IPS-NIHi7 (cell line): Measurements from ENCODE around the gene AMN.

Source experiments
- DNase-seq: peaks from one replicate; pipeline ENCODE4 v3.0.0; 2012; ENCODE audit warnings: mixed read lengths; ENCODE audit errors: extremely low spot score

AMN gene

DNA sequence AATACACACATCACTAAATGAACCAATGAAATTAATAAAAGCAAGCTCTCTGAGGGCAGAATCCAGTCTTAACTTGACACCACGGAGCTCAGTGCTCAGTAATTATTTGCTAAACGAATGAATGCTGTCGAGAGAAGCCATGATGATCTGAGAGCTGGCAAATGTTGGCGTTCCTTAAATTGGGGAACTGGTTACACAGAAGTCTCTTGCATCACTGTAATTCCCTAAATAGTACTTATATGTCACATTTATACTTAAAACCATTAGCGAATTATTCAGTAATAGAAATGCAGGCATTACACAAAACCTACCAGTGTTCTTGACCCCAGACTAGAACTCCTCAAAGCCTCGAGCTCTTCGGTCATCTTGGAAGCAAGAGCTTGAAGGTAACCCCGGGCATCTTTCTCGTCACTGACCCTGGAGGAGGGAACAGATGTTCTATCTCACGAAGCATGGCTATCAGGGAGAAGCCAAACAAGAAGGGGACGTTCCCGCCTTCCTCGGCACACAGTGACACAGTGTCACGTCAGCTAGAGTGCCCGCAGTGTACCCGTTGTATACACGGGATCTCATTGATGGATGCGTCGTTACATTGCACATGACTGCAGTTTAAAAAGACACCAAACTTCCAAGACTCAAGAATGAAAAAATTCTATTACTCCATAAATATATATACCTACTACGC is 43.6 kb downstream of the AMN start:
- DNase-seq = no peak

DNA sequence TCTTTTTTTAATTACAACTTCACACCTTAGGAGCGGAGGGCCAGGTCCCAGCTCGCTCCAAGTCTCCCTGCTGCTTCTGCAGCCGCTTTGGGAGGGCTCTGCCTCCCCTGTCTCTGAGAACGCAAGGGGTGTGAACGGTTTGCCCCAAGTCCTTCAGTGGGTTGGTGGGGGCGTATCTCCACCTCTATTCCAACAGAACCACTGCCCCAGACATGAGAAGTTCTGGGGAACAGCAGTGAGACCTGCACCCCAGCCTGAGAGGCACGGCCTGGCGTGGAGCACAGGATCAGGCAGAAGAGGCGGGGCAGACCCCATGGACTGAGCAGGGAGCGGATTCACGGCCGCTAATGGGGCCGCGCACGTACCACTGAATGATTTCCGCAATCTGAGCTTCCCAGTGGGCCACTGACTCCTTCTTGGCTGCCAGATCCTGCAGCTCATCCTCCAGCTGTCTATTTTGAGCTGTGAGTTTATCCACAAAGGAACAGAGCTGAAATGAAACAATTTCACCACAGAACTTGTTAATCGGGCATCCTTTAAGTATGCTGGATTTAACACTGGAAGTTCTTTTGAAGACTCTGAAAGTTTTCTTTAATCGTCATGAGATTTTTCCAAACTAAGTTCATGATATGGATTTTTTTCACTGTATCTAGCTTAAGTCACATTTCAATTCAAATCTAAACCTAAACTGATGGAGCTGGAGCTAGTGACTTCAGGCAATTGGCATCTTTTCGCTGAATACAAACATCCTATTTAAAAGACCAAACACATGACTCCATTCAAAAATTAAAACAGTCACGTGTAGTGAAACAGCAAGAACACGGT is 44.4 kb downstream of the AMN start:
- DNase-seq = no peak

DNA sequence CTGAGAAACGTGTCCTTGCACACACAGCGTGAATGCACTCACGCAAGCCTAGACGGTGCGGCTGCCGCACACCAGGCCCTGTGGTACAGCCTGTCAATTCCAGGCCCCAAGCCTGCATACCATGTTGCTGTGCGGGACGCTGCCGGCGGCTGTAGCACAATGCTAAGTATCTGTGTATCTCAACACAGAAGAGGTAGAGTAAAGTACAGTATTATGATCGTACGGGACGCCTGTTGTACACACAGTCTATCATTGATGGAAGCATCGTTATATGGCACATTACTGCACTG is 45.0 kb downstream of the AMN start:
- no peak for DNase-seq

DNA sequence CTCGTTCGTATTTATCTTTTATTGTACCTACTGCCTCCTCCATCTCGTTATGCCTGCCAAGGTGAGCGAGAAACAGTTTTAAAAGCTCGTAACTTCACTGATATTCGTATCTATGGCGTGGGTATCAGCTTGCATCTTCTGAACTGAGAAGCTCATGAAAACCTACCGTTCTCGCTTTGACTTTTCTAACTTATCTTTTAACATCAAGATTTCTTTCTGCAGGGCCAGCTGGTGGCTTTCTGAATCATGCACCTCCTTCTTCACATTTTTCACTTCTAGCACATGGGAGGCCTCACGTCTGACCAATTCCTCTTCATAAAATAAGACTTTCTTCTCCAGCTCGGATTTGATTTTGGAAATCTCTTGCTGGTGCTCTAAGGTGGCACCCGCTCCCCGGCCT is 45.8 kb downstream of the AMN start:
- DNase-seq = no peak

DNA sequence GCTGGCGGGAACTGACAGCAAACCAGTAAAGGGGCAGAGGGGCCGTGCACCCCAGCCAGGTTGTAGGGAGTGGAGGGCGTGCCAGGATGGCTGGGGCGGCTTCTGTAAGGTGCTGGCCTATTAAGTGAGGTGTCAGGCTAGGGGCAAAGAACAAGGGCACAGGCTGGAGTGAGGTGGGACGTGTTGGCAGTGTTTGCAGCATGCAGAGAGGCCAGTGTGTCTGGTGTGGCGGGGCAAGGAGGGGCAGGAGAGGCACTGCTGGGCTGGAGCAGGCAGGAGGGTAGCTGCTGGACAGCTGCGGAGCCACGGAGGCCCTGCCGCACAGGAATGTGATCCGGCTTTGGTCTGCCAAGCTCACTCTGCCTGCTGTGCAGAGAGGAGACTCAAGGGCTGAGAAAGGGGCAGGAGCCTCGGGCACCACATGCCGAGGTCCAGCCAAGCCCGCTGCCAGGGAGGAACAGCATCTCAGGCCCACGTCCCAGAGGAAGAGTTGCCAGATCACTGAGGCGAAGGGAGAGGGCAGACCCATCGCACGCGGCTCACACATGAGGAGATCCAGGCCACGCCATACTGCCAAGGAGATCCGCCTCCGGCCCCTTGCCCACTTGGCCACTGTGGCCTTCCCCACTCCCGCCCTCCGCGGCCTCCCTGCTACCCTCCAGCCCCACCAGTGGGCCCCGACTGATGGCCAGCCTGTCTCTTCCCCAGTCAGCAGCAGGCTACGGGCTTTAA is 46.8 kb downstream of the AMN start:
- no peak for DNase-seq

DNA sequence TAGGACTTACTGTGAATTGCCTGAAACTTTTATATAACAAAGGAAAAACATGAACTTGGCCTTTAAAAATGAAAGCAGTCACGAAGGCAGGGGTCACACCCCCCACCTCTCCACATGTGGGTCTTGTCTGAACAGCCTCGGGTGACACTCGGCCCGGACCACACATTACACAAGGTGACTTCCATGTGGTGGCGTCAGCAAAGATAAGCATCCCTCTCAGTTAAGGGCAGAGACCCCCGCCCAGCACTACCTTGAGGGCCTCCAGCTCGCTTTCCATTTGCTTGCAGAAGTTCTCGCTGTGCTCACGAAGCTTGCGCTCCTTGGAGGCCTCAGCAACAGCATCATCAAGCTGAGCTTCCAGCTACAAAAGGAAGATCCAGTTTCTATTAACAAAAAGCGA is 47.4 kb downstream of the AMN start:
- DNase-seq = no peak

DNA sequence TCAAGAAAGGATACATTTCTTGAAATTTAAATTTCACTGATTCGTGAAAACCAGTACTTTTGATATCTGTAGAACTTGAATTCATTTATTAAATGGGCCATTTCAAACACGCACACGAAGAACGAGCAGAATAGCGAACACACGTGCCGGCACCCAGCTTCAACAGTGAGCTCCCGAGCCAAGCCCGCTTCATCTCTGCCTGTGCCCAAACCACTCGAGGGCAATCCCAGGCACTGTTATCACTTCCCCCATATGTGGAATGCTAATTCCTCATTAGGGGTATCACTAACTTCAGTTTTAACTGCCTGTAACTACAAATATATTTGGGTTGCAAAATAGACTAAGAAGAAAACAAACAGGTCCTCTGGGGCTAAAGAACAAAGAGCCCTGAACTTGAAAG is 48.0 kb downstream of the AMN start:
- DNase-seq = no peak

DNA sequence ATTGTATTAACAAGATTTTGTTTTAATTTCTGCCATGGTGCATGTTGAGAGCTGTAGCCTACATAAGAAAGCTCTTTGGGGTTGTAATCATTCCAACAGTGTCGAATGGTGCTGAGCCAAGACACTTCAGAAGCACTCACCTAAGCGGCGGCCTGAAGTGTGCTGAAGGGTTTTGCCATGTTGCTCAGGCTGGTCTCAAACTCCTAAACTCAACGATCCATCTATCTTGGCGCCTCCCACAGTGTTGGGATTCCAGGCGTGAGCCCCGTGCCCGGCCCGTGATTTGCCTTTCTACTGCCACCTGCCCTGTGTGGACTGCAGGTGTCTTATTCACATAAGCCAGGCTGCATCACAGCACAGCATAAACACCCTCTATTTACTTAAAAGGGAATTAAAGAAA is 48.9 kb downstream of the AMN start:
- no peak for DNase-seq

DNA sequence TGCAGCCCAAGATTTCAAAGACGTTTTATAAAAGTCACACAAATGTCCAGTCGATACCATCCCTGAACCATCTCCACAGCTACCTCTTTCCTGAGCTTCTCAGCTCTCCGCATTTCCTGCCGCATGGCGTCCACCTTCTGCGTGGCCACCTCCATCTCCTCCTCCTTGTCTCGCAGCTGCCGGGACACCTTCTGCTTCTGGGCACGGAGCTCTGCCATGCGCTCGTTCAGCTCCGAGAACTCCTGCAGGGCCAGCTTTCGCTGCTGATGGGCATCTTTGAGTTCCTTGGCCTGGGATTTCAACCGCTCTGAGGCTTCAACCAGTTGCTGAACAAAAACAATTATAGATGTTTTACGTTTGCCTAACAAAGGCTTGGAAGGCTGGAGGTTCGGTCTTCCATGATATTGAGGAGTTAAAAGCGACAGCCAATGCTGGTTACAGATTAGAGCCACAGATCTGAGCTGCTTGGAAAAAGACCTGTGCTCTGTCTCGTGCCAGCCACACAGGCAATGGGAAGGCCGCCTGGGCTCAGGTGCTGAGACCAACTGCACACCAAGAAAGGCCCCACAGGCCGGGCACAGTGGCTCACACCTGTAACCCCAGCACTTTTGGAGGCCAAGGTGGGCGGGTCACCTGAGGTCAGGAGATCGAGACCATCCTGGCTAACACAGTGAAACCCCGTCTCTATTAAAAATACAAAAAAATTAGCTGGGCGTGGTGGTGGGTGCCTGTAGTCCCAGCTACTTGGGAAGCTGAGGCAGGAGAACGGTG is 49.6 kb downstream of the AMN start:
- DNase-seq = no peak

DNA sequence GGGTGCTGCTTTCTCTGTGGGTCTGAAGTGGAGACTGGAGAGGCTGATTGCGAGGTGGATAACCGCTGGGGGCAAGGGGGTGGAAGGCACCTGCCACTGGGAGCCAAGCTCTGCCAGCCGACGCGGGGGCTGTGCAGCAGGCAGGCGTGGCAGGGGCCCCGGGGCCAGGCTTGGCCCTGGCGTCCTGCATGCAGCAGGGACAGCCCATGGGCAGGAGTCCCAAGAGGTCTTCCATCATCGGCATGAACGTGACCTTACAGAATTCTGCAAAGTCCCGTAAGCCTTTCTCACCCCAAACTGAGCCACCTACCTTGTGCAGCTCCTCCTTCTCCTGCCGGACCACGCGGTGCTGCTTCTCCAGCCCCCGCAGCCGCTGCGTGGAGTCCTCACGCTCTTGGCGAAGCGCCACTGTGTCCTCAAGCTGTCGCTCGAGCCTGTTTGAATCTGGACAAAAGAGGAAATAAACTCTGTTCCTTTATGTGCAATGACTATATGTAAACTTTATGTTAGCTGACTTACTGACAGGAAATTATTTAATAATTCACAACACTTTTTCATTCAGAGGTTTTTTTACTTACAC is 51.3 kb downstream of the AMN start:
- DNase-seq = no peak

DNA sequence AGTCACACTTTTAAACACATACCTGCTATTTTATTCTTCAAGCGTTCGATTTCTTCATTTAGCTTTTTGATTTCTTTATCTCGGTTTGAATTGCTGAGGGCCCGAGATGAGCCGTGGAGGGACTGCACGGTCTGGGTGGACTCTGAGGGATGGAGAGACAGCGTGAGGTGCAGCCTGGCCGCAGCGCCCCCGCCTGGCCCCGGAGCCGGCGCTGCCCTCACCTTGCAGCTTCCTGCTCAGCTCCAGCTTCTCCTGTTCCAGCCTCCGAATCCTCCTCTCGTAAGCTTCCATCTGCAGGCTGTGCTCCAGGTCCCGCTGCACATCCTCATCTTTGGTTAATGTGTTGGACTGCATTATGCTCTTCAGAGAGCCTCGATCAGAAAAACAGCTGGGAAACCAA is 53.2 kb downstream of the AMN start:
- DNase-seq = no peak

DNA sequence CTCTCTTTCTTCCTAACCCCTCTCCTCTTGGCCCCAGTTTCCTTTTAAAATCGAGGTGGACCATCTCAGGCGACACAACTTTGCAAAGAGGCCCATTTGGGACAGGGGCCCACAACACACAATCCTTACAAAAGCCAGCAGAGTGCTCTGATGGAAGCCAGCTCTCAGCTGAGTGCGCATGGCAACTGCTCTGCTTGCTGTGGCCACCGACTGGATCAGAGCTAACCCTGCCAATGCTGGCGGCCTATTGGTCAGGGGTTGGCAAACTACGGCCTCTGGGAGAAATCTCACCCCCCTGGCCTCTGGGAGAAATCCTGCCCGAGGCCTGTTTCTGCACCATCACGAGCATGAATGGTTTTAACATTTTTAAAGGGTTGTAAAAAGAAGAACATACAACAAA is 55.0 kb downstream of the AMN start:
- no peak for DNase-seq

DNA sequence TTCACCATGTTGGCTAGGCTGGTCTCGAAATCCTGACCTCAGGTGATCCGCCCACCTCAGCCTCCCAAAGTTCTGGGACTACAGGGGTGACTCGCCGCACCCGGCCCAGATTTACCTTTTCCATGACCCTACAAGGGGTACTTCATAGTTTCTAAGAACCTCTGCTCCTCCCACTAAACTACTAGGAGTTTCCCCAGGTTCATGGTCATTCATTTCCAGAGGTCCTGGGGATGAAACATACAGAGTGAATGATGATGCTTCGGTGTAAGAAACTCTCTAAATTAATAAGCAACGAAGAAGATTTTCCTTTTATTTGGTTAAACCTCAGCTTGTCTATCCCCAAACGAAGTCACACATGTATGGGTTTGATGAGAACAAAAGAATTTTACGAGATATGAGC is 56.9 kb downstream of the AMN start:
- no peak for DNase-seq

DNA sequence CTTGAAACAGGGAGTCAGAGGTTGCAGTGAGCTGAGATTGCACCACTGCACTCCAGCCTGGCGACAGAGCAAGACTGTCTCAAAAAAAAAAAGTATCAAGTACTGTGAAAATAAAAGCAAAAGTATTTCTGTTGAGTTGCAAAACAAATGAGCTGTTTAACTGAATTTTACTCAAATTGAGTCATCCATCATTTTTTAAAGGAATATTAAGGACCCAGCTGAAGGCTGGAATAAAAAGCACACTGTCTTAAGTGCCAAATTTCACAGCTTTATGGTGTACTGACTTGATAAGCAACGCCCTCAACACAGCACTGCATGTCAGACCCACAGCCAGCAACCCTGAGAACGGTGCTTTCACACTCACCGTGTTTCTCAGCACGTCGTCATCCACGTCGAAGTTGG is 57.9 kb downstream of the AMN start:
- no peak for DNase-seq
